GM12878 (cell line): ENCODE measurements around the gene MGME1. TPM values are rescaled to one million over a fixed set of nuclear protein-coding genes. Genes with fewer than 3 reads are reported as not detected.

Experiments
- ATF7 ChIP-seq: fragments of 450-650 bp; IDR thresholded peaks from 2 replicates; pipeline ENCODE4 v1.6.1; 2016; ENCODE audit warnings: low read depth, mild to moderate bottlenecking
- BHLHE40 ChIP-seq, 2 experiments: fragments of 450-650 bp in 1 of 2; IDR thresholded peaks; 2 replicates each; pipeline ENCODE4 v1.6.1; 2011 to 2017; ENCODE audit warnings: low read depth in 2 of 2, borderline replicate concordance in 1 of 2, improper control_type of control experiment in 1 of 2, low read length in 1 of 2, mild to moderate bottlenecking in 1 of 2
- CHD2 ChIP-seq: IDR thresholded peaks from 2 replicates; pipeline ENCODE4 v1.6.1; 2011; ENCODE audit warnings: low read depth, low read length, improper control_type of control experiment, borderline replicate concordance
- CREB1 ChIP-seq: IDR thresholded peaks from 2 replicates; pipeline ENCODE4 v1.6.1; 2012; ENCODE audit warnings: low read depth, mild to moderate bottlenecking, inconsistent platforms
- EED ChIP-seq: sonication (generic); IDR thresholded peaks from 2 replicates; pipeline ENCODE4 v1.6.1; 2016; ENCODE audit warnings: antibody characterized with exemption, low read depth
- EP300 ChIP-seq, 2 experiments: fragments of 150-350 bp in 1 of 2; IDR thresholded peaks; 2 replicates each; pipeline ENCODE4 v1.6.1; 2011 to 2012; ENCODE audit warnings: low read depth in 2 of 2, low read length in 2 of 2, borderline replicate concordance in 1 of 2, improper control_type of control experiment in 1 of 2, inconsistent platforms in 1 of 2; ENCODE audit not compliant: control insufficient read depth in 1 of 2
- HDAC2 ChIP-seq: fragments of 200-600 bp; sonication (generic); IDR thresholded peaks from 2 replicates; pipeline ENCODE4 v1.6.1; 2017
- HDGF ChIP-seq: fragments of 450-650 bp; IDR thresholded peaks from 2 replicates; pipeline ENCODE4 v1.6.1; 2016; ENCODE audit warnings: antibody characterized with exemption
- IKZF1 ChIP-seq: fragments of 450-650 bp; conservative IDR thresholded peaks from 2 replicates; pipeline ENCODE4 v1.6.1; 2017; ENCODE audit warnings: antibody characterized with exemption, mild to moderate bottlenecking
- JUNB ChIP-seq: IDR thresholded peaks from 2 replicates; pipeline ENCODE4 v1.6.1; 2016; ENCODE audit warnings: antibody characterized with exemption, mild to moderate bottlenecking
- MTA2 ChIP-seq: fragments of 450-650 bp; IDR thresholded peaks from 2 replicates; pipeline ENCODE4 v1.6.1; 2016; ENCODE audit warnings: low read depth, mild to moderate bottlenecking, moderate library complexity
- MXI1 ChIP-seq: fragments of 150-350 bp; IDR thresholded peaks from 2 replicates; pipeline ENCODE4 v1.6.1; 2011; ENCODE audit warnings: low read depth, mild to moderate bottlenecking, inconsistent platforms, low read length, improper control_type of control experiment
- PKNOX1 ChIP-seq: fragments of 450-650 bp; IDR thresholded peaks from 2 replicates; pipeline ENCODE4 v1.6.1; 2016; ENCODE audit warnings: mild to moderate bottlenecking
- SIN3A ChIP-seq: IDR thresholded peaks from 2 replicates; pipeline ENCODE4 v1.6.1; 2012; ENCODE audit warnings: low read depth, low read length, improper control_type of control experiment
- SREBF1 ChIP-seq: IDR thresholded peaks from 2 replicates; pipeline ENCODE4 v1.6.1; 2012; ENCODE audit warnings: mild to moderate bottlenecking, low read length
- STAT1 ChIP-seq: fragments of 450-650 bp; conservative IDR thresholded peaks from 2 replicates; pipeline ENCODE4 v1.6.1; 2014; ENCODE audit warnings: antibody characterized with exemption, mild to moderate bottlenecking
- SUZ12 ChIP-seq: fragments of 200-600 bp; sonication (generic); IDR thresholded peaks from one replicate; pipeline ENCODE4 v1.6.1; 2018; ENCODE audit warnings: antibody characterized with exemption, mild to moderate bottlenecking; ENCODE audit not compliant: unreplicated experiment
- TBL1XR1 ChIP-seq: IDR thresholded peaks from 2 replicates; pipeline ENCODE4 v1.6.1; 2012; ENCODE audit warnings: low read depth, low read length, improper control_type of control experiment
- ZBED1 ChIP-seq: IDR thresholded peaks from 2 replicates; pipeline ENCODE4 v1.6.1; 2016; ENCODE audit warnings: borderline replicate concordance
- ZBTB11 ChIP-seq: fragments of 450-650 bp; formaldehyde crosslinking; IDR thresholded peaks from 2 replicates; pipeline ENCODE4 v1.5.0; 2022; ENCODE audit warnings: mild to moderate bottlenecking, missing genetic modification characterization
- ZNF24 ChIP-seq: fragments of 450-650 bp; IDR thresholded peaks from 2 replicates; pipeline ENCODE4 v1.6.1; 2017; ENCODE audit warnings: antibody characterized with exemption, mild to moderate bottlenecking
- ZNF384 ChIP-seq: IDR thresholded peaks from 2 replicates; pipeline ENCODE4 v1.6.1; 2012; ENCODE audit warnings: low read depth, mild to moderate bottlenecking, low read length, improper control_type of control experiment, borderline replicate concordance
- ZZZ3 ChIP-seq: IDR thresholded peaks from 2 replicates; pipeline ENCODE4 v1.6.1; 2011; ENCODE audit warnings: low read depth; ENCODE audit not compliant: control insufficient read depth, insufficient read length
- polyA plus RNA-seq, 11 experiments: library from polyadenylated mRNA; depleted of rRNA in 4 of 11; unstranded in 6 of 11; stranded (reverse) in 5 of 11; fragments of >200 nt; fragmentation: Nextera tagmentation in 4 of 11; fragmentation: Illumina TruSeq in 1 of 11; extraction: Ambion mirVana in 4 of 11; extraction: Trizol in 1 of 11; gene quantifications; 1 replicate in 1 of 11; 2 replicates in 10 of 11; pipeline versions ENCODE4 v1.2.1 to v1.2.3, GENCODE V29; 2011 to 2016; ENCODE audit warnings: inconsistent platforms in 2 of 11, missing spikeins in 2 of 11, low read depth in 1 of 11
- total RNA-seq, 4 experiments: library from RNA; depleted of rRNA in 3 of 4; stranded (reverse); fragments of >200 nt in 3 of 4; fragmentation: Illumina TruSeq in 1 of 4; extraction: Trizol in 1 of 4; gene quantifications; 2 replicates each; pipeline versions ENCODE4 v1.2.1 to v1.2.3, GENCODE V29; 2013 to 2021
- TF ChIP-seq, protein P1 (sequence below): fragments of 450-650 bp; IDR thresholded peaks from 2 replicates; pipeline ENCODE4 v1.6.1; 2017; ENCODE audit warnings: mild to moderate bottlenecking, moderate library complexity

MGME1 gene
- total and polyA plus RNA-seq, 10 of the 15 experiments (the other 5 are each of a cell fraction or from before 2014, with no cell fraction given): 13.4 to 44.8 (median 30.6) TPM

GRCh38 chr20:17956099-17956685, 12.6 kb upstream of the MGME1 start (continued):
- TF ChIP-seq ZBED1: peak; percentile 22; the same call in 1 of the 2 replicates
- TF ChIP-seq, protein P1, sequence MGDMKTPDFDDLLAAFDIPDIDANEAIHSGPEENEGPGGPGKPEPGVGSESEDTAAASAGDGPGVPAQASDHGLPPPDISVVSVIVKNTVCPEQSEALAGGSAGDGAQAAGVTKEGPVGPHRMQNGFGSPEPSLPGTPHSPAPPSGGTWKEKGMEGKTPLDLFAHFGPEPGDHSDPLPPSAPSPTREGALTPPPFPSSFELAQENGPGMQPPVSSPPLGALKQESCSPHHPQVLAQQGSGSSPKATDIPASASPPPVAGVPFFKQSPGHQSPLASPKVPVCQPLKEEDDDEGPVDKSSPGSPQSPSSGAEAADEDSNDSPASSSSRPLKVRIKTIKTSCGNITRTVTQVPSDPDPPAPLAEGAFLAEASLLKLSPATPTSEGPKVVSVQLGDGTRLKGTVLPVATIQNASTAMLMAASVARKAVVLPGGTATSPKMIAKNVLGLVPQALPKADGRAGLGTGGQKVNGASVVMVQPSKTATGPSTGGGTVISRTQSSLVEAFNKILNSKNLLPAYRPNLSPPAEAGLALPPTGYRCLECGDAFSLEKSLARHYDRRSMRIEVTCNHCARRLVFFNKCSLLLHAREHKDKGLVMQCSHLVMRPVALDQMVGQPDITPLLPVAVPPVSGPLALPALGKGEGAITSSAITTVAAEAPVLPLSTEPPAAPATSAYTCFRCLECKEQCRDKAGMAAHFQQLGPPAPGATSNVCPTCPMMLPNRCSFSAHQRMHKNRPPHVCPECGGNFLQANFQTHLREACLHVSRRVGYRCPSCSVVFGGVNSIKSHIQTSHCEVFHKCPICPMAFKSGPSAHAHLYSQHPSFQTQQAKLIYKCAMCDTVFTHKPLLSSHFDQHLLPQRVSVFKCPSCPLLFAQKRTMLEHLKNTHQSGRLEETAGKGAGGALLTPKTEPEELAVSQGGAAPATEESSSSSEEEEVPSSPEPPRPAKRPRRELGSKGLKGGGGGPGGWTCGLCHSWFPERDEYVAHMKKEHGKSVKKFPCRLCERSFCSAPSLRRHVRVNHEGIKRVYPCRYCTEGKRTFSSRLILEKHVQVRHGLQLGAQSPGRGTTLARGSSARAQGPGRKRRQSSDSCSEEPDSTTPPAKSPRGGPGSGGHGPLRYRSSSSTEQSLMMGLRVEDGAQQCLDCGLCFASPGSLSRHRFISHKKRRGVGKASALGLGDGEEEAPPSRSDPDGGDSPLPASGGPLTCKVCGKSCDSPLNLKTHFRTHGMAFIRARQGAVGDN: 0 out of 2 replicates have a peak, but pooled peaks have one; percentile 28
- TF ChIP-seq ZZZ3: no peak
- TF ChIP-seq BHLHE40 (IDR thresholded peaks at IDR 0.05; ENCODE audit: borderline replicate concordance in 1 of 2, low read depth in 2 of 2, low read length in 1 of 2): peak; percentile 77 to 85
- peak; percentile 59 for TF ChIP-seq TBL1XR1
- TF ChIP-seq SREBF1: no peak
- 0 out of 2 replicates have a peak, but pooled peaks have one; percentile 27 for TF ChIP-seq HDGF
- no peak for TF ChIP-seq MXI1
- no peak for TF ChIP-seq CHD2
- peak; percentile 54; the same call in 1 of the 2 replicates for TF ChIP-seq ATF7
- TF ChIP-seq ZBTB11 (CRISPR knock-in tag): no peak
- no peak for TF ChIP-seq SUZ12
- no peak for TF ChIP-seq SIN3A
- TF ChIP-seq JUNB: peak; percentile 44
- no peak for TF ChIP-seq PKNOX1
- TF ChIP-seq MTA2: peak; percentile 44; the same call in 1 of the 2 replicates
- peak; percentile 28; the same call in 1 of the 2 replicates for TF ChIP-seq CREB1
- peak; percentile 15; the same call in 1 of the 2 replicates for TF ChIP-seq ZNF384
- peak; percentile 46; the same call in 1 of the 2 replicates for TF ChIP-seq ZNF24
- peak; percentile 90 for TF ChIP-seq IKZF1
- TF ChIP-seq EP300 (IDR thresholded peaks at IDR 0.05; ENCODE audit: borderline replicate concordance in 1 of 2, control insufficient read depth in 1 of 2, low read depth in 2 of 2, low read length in 2 of 2): peak in 1 of 2 experiments; percentile 47; a peak in 1 of 4 replicates
- peak; percentile 90 for TF ChIP-seq EED
- no peak for TF ChIP-seq STAT1
- no peak for TF ChIP-seq HDAC2
